ENCODE measurements around the gene PREP.

DNA sequence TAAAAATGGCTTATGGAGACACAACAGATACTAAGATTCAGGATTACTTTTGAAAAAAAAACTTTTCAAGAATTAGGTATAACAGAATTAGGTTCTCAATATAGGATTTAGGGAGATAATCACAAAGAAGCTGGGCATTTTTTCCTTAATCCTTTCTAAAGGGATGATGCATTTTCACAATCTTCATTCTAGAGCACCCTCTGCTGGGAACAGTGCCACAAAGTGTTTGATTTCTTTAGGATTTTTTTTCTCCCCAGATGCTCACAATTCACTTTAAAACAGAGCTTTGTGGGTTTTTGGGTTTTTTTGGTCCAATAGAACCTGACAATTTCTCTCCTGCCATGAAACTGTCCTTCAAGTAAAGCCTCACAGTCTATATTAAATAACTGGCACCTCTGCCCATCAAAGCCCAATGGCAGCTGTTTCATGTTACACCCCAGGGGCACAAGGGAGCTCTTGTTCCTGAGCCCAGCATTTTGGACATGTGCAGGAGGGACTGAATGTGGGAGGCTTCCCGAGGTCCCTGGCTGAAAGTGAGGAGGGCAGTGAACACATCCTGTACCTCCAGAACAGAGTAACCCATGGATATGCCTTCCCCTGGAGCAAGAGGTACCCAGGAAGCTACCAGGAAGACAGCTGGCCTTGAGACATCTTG is 39.7 kb downstream of the PREP start:
- TF ChIP-seq, protein P1, sequence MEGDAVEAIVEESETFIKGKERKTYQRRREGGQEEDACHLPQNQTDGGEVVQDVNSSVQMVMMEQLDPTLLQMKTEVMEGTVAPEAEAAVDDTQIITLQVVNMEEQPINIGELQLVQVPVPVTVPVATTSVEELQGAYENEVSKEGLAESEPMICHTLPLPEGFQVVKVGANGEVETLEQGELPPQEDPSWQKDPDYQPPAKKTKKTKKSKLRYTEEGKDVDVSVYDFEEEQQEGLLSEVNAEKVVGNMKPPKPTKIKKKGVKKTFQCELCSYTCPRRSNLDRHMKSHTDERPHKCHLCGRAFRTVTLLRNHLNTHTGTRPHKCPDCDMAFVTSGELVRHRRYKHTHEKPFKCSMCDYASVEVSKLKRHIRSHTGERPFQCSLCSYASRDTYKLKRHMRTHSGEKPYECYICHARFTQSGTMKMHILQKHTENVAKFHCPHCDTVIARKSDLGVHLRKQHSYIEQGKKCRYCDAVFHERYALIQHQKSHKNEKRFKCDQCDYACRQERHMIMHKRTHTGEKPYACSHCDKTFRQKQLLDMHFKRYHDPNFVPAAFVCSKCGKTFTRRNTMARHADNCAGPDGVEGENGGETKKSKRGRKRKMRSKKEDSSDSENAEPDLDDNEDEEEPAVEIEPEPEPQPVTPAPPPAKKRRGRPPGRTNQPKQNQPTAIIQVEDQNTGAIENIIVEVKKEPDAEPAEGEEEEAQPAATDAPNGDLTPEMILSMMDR (IDR thresholded peaks at IDR 0.05), result no peak
- no peak for TF ChIP-seq POLR2A (IDR thresholded peaks at IDR 0.05)
